Stimulated activated CD8-positive, alpha-beta memory T cell treated with anti-CD3 and anti-CD28 coated beads, Interleukin-15, amount 100 ng/mL, for 1 hour (primary cell): ENCODE results near the gene AOAH.
"Not testable (repeated sequence)": the region's sequence is repeated elsewhere in the genome, so short reads cannot be mapped to it uniquely, and the experiment has no call there.

Source experiments
- DNase-seq: peaks from one replicate; pipeline ENCODE4 v3.0.0-alpha.2; 2020; ENCODE audit warnings: low read depth

The AOAH gene

DNA sequence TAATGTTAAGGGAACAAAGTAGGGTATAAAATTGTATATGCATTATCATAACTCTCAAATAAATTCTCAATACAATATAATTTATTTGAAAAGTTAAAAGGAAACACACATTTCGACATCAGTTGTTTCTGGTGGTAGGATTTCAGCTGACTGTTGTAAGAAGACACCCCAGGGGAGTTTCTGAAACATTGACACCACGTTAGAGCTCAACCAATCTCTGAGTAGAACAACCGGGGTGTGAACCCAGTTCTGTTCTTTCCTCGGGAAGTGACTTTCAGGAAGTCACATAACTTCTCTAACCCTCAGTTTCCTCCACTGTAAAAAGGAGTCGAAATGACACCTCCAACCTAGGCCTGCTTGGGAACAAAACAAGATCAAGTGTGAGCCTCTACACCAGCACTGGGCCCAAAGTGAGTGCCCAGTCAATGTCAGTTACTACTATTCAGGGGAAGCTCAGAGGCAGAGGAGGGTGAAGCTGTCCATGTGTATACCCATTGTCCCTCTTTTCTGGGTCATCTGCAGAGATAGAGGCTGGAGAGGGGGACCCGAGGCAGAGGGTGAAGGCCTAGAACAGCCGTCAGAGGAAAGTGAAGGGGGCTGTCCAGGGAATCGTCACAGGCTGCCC lies 67.1 kb downstream of the AOAH start:
- DNase-seq = no peak

DNA sequence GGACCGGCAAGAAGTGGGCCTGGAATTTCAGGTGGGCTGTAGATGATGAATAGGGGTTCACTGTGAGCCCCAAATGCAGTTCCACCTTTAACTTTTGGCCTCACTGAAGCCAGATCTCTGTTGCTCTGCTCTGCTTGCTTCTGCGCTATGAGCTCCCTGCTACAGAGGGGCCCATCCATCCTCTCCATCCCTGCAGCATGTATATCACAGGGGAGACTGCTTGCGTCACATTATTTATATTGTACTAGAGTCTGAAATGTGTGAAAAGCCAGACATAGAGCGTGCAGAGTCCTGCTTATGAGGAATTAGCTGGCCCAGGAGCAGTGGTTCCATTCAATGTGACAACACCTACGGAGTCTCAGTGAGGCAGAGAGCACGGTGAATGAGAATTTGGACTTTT lies 69.9 kb downstream of the AOAH start:
- no peak for DNase-seq

GRCh38 chr7:36653663-36654355 lies 70.5 kb downstream of the AOAH start:
- DNase-seq = no peak

DNA sequence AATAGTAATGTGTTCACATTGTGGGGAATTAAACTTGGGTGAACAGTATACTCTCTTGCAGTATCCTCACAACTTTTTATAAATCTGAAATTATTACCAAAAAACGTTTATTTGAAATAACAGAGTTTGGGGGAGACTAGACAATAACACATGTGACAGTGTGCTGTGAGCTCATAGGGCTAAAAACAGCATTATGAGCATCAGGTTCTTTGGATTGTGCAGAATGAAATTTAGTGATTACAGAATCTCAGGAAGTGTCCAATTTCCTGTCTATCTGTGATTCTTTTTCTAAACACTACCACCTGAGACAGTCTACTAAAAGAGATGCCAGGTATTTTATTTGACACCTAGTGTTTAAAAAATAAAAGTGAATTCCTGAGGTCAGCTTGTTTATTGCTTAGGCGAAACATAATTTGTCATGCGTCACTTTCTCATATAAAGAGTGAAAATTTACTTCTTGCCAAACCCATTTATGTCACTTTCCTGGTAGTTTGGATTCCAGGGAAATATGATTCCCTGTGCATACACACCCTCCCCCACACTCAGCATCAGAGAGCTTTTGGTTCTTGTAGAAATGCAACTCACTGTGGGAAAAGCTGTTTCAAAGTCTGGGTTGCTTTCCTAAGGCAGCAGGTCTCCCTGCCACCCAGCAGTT lies 71.2 kb downstream of the AOAH start:
- DNase-seq = no peak

DNA sequence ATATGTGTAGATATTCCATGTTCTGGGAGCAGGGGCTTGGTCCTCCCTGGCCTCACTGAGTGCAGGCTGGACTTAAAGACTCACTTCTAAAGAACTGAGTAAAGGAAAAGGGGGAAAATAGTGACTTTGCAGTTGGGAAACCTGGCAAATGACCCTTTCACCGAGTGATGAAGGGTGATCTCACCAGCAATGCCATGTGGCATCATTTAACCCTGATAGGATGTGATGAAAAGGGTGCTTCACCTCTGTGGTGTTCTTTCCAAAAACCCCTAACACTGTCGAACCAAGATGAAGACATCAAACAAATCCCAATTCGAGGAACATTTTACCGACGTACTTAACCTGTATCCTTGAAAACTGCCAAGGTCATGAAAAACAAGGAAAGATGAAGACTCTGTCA lies 71.9 kb downstream of the AOAH start:
- no peak for DNase-seq

DNA sequence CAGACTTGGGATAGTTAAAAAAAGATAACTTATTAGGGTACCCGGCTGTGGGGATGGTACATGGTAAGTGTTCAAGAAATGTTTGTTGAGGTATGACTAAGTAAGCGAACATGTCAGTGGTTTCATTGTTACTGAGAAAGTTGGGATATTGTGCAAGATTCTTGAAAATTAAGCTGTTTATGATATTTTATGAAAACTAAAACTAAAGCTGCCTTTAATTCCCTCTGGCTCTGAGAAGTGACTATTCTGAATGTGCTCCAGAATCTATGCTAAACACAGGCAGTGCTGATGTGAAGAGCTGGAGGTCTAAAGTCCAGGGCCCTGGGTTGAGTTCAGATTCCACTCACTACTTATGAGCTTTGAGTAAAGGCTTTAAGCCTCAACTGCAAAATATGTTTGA lies 72.9 kb downstream of the AOAH start:
- DNase-seq = no peak

GRCh38 chr7:36650766-36651312 lies 73.5 kb downstream of the AOAH start:
- DNase-seq = no peak

GRCh38 chr7:36650320-36650719 lies 74.0 kb downstream of the AOAH start:
- DNase-seq = no peak

DNA sequence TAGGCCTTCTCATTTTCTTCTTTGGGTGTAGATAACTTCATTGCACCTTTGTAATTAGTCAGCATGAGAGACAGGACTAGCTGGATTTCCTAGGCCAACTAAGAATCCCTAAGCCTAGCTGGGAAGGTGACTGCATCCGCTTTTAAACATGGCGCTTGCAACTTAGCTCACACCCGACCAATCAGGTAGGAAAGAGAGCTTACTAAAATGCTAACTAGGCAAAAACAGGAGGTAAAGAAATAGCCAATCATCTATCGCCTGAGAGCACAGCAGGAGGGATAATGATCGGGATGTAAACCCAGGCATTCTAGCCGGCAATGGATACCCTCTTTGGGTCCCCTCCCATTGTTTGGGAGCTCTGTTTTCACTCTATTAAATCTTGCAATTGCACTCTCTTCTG lies 75.0 kb downstream of the AOAH start:
- not testable (repeated sequence) for DNase-seq

DNA sequence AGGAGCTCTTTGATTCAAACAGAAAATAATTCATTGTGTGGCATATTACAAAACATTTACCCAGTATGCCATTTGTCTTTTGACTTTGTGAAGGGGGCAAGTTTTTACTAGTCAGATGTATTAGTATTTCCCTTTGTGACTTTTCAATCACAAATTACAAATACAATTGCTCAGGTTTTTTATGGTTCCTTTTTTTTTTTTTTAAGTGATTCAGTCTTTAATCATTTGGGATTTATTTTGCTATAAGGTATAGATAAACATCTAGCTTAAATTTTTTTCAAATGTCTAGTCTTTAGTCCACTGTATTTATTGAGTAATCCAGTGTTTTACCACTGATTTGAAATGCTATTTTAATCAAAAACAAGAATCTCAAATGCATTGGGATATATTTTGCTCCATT lies 75.9 kb downstream of the AOAH start:
- DNase-seq = no peak

DNA sequence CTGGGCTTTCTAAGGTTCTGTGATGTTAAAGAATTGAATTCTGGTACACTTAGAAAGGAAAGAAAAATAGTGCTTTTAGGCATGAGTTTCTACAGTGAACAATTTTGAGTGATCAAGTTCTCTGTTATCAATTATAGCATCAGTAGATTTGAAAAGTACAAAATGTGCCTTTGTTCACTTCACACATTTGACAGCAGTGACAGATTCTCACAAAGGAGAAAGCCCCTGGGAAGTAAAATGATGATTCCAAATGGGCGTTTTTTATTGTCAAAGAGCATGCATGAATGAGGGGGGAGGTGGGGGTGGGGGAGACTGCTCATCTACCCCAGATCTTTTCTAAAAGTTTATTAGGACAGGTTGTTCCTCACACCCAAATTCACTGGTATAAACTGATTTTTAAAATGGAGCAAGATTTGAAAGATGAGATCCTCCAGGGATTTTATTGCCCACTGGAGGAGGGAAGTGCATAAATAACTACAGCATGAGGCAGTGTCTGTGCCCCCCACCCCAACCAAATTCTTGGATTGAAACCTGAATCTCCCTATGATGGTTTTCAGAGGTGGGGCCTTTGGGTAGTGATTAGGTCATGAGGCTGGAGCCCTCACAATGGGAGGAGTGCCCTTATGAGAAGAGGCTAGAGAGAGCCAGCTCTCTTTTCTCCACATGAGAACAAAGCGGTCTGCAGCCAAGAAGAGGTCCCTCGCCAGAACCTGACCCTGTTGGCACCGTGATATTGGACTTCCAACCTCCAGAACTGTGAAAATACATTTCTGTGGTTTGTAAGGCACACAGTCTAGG lies 79.5 kb downstream of the AOAH start:
- DNase-seq = no peak

- no peak for DNase-seq
Measured at GRCh38 chr7:36642414-36642813, 81.9 kb downstream of the AOAH start.

- DNase-seq = no peak
Measured at GRCh38 chr7:36642010-36642409, 82.3 kb downstream of the AOAH start.

DNA sequence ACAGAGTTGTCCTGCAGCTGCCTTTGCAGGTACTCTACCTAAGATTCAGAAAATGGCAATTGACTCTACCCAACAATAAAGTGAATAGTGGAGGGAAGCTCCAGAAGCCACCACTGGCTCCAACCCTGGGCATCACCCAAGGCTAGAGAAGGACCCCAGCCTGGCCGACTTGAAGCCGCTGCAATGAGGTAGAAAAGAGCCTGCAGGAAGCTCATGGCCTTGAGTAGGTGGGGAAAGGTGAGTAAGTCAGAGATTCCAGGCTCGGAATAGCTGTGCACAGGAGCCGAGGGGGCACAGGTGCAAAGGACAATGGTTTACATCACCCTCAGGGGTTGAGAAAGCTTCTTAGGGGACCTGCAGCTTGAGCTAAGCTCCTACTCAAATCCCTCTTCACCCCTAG lies 83.6 kb downstream of the AOAH start:
- no peak for DNase-seq

GRCh38 chr7:36639826-36640225 lies 84.5 kb downstream of the AOAH start:
- DNase-seq = no peak

- DNase-seq = no peak
Measured at GRCh38 chr7:36638586-36639263, 85.6 kb downstream of the AOAH start.

DNA sequence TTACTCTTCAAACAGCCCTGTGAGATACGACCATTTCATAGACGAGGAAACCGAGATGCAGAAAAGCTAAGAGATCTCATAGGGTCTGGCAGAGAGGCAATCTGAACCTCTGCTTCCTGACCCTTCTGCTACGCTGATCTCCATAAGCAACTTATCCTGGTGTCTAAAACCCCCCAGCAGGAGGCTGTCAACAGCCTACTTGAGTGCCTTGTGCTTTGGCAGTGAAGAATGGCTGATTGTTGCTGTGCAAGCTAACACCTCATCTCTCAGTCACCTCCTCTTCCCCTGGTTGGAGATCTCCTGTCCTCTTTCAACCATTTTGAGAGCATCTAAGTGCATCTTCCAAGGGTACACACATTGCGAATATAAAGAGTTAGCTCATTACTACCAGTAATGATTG lies 86.2 kb downstream of the AOAH start:
- no peak for DNase-seq

- DNase-seq = no peak
Measured at GRCh38 chr7:36637417-36637816, 86.9 kb downstream of the AOAH start.

DNA sequence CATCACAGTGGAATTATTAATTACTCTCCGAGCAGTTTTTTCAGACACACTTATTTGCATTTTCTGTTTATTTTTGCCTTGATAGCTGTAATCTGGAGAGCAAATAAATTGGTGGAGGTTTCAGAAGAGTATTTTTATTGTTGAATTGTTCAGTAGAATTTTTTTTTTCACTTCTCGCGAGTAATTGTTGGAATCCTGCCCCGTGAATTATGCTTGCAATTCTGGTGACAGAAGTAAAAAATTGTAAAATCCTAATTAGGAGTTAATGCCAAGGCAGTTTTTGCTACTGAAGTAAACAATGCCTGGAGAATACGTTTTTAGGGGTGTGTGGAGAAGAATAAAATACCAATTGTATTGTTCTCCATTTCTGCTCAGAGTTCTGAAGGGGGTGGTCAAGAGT lies 88.2 kb downstream of the AOAH start:
- DNase-seq = no peak

- DNase-seq = no peak
Measured at GRCh38 chr7:36635091-36635490, 89.2 kb downstream of the AOAH start.

- DNase-seq = no peak
Measured at GRCh38 chr7:36633377-36633776, 90.9 kb downstream of the AOAH start.

DNA sequence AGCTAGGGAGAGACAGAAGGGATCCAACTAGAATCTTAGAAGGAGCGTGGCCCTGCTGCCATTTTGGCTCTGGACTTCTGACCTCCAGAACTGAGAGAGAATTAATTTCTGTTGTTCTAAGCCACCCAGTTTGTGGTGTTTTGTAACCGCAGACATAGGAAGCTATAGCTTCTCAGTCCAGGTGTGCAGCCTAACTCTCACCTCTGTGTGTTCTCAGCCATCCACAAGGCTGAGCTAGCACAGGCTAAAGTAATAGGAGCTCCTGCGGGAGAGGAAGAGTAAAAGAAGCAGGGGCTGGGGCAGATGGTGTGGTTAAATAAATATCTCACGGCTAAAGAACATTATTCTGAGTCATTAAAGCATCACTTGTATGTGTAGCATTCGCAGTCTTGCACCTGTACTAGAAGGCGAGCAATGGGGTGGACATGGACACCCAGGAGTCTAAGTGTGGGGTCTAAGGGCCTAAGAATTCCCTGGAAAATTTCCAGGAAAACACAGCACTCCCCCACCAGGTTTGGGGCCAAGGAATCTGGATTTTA lies 94.1 kb downstream of the AOAH start:
- DNase-seq = no peak
